Activated T-helper 17 cell treated with anti-CD3 and anti-CD28 coated beads, Interleukin-2, amount 50 U/mL, for 72 hours (primary cell): ENCODE measurements around the gene NMNAT1. TPM values are rescaled to one million over a fixed set of nuclear protein-coding genes. Genes with fewer than 3 reads are reported as not detected.
"Not testable (repeated sequence)": the region's sequence is repeated elsewhere in the genome, so short reads cannot be mapped to it uniquely, and the experiment has no call there.

Source experiments
- ATAC-seq: fragments of 150-1000 bp; cut with Tn5 transposase; replicated peaks from 2 replicates; pipeline ENCODE4 v1.10.0; 2021; ENCODE audit warnings: mild to moderate bottlenecking, moderate library complexity
- H3K27ac Mint-ChIP-seq: one replicate; pipeline ENCODE4 v1.8.0; 2022; ENCODE audit warnings: mixed read lengths
- H3K27me3 Mint-ChIP-seq: one replicate; pipeline ENCODE4 v1.8.0; 2022; ENCODE audit warnings: mixed read lengths
- H3K36me3 Mint-ChIP-seq: one replicate; pipeline ENCODE4 v1.8.0; 2022; ENCODE audit warnings: low read depth, mild to moderate bottlenecking, mixed read lengths
- H3K4me1 Mint-ChIP-seq: one replicate; pipeline ENCODE4 v1.8.0; 2022; ENCODE audit warnings: mixed read lengths
- H3K4me3 Mint-ChIP-seq: one replicate; pipeline ENCODE4 v1.8.0; 2022; ENCODE audit warnings: mild to moderate bottlenecking, mixed read lengths
- H3K9me3 Mint-ChIP-seq: one replicate; pipeline ENCODE4 v1.8.0; 2022; ENCODE audit warnings: mixed read lengths
- total RNA-seq, 2 donors: library from RNA; stranded (reverse); gene quantifications; one replicate each; pipeline ENCODE4 v1.2.3, GENCODE V29; 2022

The NMNAT1 gene
- total RNA-seq, 2 donors from 2014 or later: 5.5 to 8.4 TPM

- H3K27me3 Mint-ChIP-seq: no peaks in the 10 kb centered on the region
- H3K9me3 Mint-ChIP-seq: no peaks in the 10 kb centered on the region
- H3K36me3 Mint-ChIP-seq: no peaks in the 10 kb centered on the region
- ATAC-seq: no peak
- no peaks in the 10 kb centered on the region for H3K4me1 Mint-ChIP-seq
- no peak overlapping the region for H3K27ac Mint-ChIP-seq
- no peak overlapping the region for H3K4me3 Mint-ChIP-seq
Observed at GRCh38 chr1:9960706-9961562, 17.7 kb downstream of the NMNAT1 start.

GRCh38 chr1:9984253-9984652 lies 41.0 kb downstream of the NMNAT1 start:
- H3K4me3 Mint-ChIP-seq: no peak overlapping the region
- peaks cover 24% of the 10 kb centered on the region for H3K36me3 Mint-ChIP-seq
- H3K4me1 Mint-ChIP-seq: no peaks in the 10 kb centered on the region
- H3K27ac Mint-ChIP-seq: no peak overlapping the region
- no peaks in the 10 kb centered on the region for H3K9me3 Mint-ChIP-seq
- no peaks in the 10 kb centered on the region for H3K27me3 Mint-ChIP-seq
- ATAC-seq: no peak

- peaks cover 24% of the 10 kb centered on the region for H3K36me3 Mint-ChIP-seq
- no peak overlapping the region for H3K27ac Mint-ChIP-seq
- no peaks in the 10 kb centered on the region for H3K4me1 Mint-ChIP-seq
- H3K27me3 Mint-ChIP-seq: no peaks in the 10 kb centered on the region
- H3K4me3 Mint-ChIP-seq: no peak overlapping the region
- no peaks in the 10 kb centered on the region for H3K9me3 Mint-ChIP-seq
- ATAC-seq: no peak
Observed at GRCh38 chr1:9985001-9985400, 41.7 kb downstream of the NMNAT1 start.

- H3K9me3 Mint-ChIP-seq: no peaks in the 10 kb centered on the region
Observed at GRCh38 chr1:9989773-9990172, 46.5 kb downstream of the NMNAT1 start.

GRCh38 chr1:9990944-9991343 lies 47.7 kb downstream of the NMNAT1 start:
- no peaks in the 10 kb centered on the region for H3K36me3 Mint-ChIP-seq
- no peak overlapping the region for H3K27ac Mint-ChIP-seq
- H3K9me3 Mint-ChIP-seq: no peaks in the 10 kb centered on the region
- peaks cover 8% of the 10 kb centered on the region for H3K27me3 Mint-ChIP-seq
- no peak overlapping the region for H3K4me3 Mint-ChIP-seq
- ATAC-seq: no peak
- no peaks in the 10 kb centered on the region for H3K4me1 Mint-ChIP-seq

More at GRCh38 chr1:9989773-9990172, 46.5 kb downstream of the NMNAT1 start:
- Mint-ChIP-seq H3K4me1 (no peaks in the 10 kb centered on the region), H3K36me3 (no peaks in the 10 kb centered on the region), H3K27ac (no peak overlapping the region), H3K27me3 (peaks cover 8% of the 10 kb centered on the region), H3K4me3 (no peak overlapping the region)
- no peak for ATAC-seq

- ATAC-seq: no peak
- H3K4me1 Mint-ChIP-seq: peaks cover 5% of the 10 kb centered on the region
- H3K27ac Mint-ChIP-seq: no peak overlapping the region
- H3K4me3 Mint-ChIP-seq: no peak overlapping the region
- peaks cover 14% of the 10 kb centered on the region for H3K27me3 Mint-ChIP-seq
- no peaks in the 10 kb centered on the region for H3K9me3 Mint-ChIP-seq
- H3K36me3 Mint-ChIP-seq: no peaks in the 10 kb centered on the region
Observed at GRCh38 chr1:9992910-9993309, 49.6 kb downstream of the NMNAT1 start.

GRCh38 chr1:9993561-9994075 lies 50.3 kb downstream of the NMNAT1 start:
- ATAC-seq: no peak
- Mint-ChIP-seq H3K27me3 (peaks cover 16% of the 10 kb centered on the region), H3K36me3 (no peaks in the 10 kb centered on the region), H3K27ac (no peak overlapping the region), H3K4me3 (no peak overlapping the region), H3K9me3 (no peaks in the 10 kb centered on the region), H3K4me1 (peaks cover 5% of the 10 kb centered on the region)

- peaks cover 5% of the 10 kb centered on the region for H3K4me1 Mint-ChIP-seq
- ATAC-seq: peak; percentile 24
Observed at GRCh38 chr1:9996624-9997582, 53.6 kb downstream of the NMNAT1 start, which contains the start of gene RBP7. TSS of gene RBP7 (plus strand) at chr1:9997228. CDS start at chr1:9997259, 31 bp downstream.

GRCh38 chr1:10001016-10001665 lies 57.9 kb downstream of the NMNAT1 start:
- no peaks in the 10 kb centered on the region for H3K9me3 Mint-ChIP-seq
- H3K4me3 Mint-ChIP-seq: no peak overlapping the region
- H3K4me1 Mint-ChIP-seq: peaks cover 5% of the 10 kb centered on the region
- H3K36me3 Mint-ChIP-seq: no peaks in the 10 kb centered on the region
- ATAC-seq: no peak
- no peak overlapping the region for H3K27ac Mint-ChIP-seq
- H3K27me3 Mint-ChIP-seq: peaks cover 19% of the 10 kb centered on the region

More at GRCh38 chr1:9996624-9997582, 53.6 kb downstream of the NMNAT1 start, which contains the start of gene RBP7:
- Mint-ChIP-seq H3K27ac (no peak within 1 kb of the TSS), H3K27me3 (peaks cover 24% of the 10 kb centered on the region), H3K36me3 (no peaks in the 10 kb centered on the region), H3K4me3 (peak within 1 kb of the TSS; percentile 73), H3K9me3 (no peaks in the 10 kb centered on the region)

- H3K4me1 Mint-ChIP-seq, H3K27ac Mint-ChIP-seq, H3K36me3 Mint-ChIP-seq, H3K27me3 Mint-ChIP-seq, H3K9me3 Mint-ChIP-seq, ATAC-seq, H3K4me3 Mint-ChIP-seq: not testable (repeated sequence)
Observed at GRCh38 chr1:10005248-10005647, 62.0 kb downstream of the NMNAT1 start.

- Mint-ChIP-seq H3K27ac (no peak overlapping the region), H3K27me3 (peaks cover 3% of the 10 kb centered on the region), H3K9me3 (no peaks in the 10 kb centered on the region), H3K4me1 (no peaks in the 10 kb centered on the region), H3K4me3 (no peak overlapping the region), H3K36me3 (no peaks in the 10 kb centered on the region)
- ATAC-seq: no peak
Observed at GRCh38 chr1:10007169-10007568, 63.9 kb downstream of the NMNAT1 start.

GRCh38 chr1:10014016-10014415 lies 70.7 kb downstream of the NMNAT1 start:
- H3K4me1 Mint-ChIP-seq: no peaks in the 10 kb centered on the region

GRCh38 chr1:10019561-10019960 lies 76.3 kb downstream of the NMNAT1 start:
- no peak for ATAC-seq

More at GRCh38 chr1:10014016-10014415, 70.7 kb downstream of the NMNAT1 start:
- H3K4me3 Mint-ChIP-seq: no peak overlapping the region
- no peak overlapping the region for H3K27ac Mint-ChIP-seq
- no peaks in the 10 kb centered on the region for H3K27me3 Mint-ChIP-seq
- no peaks in the 10 kb centered on the region for H3K36me3 Mint-ChIP-seq
- no peak for ATAC-seq
- no peaks in the 10 kb centered on the region for H3K9me3 Mint-ChIP-seq

GRCh38 chr1:10020086-10020485 lies 76.8 kb downstream of the NMNAT1 start:
- Mint-ChIP-seq H3K9me3 (no peaks in the 10 kb centered on the region), H3K36me3 (no peaks in the 10 kb centered on the region), H3K4me3 (no peak overlapping the region), H3K27ac (no peak overlapping the region), H3K4me1 (no peaks in the 10 kb centered on the region), H3K27me3 (no peaks in the 10 kb centered on the region)
- ATAC-seq: no peak

More at GRCh38 chr1:10019561-10019960, 76.3 kb downstream of the NMNAT1 start:
- Mint-ChIP-seq H3K9me3 (no peaks in the 10 kb centered on the region), H3K36me3 (no peaks in the 10 kb centered on the region), H3K4me1 (no peaks in the 10 kb centered on the region), H3K27me3 (no peaks in the 10 kb centered on the region), H3K27ac (no peak overlapping the region), H3K4me3 (no peak overlapping the region)
